ENCODE data around the gene TXNL4B. TPM values are rescaled to one million over a fixed set of nuclear protein-coding genes. Genes with fewer than 3 reads are reported as not detected.

The TXNL4B gene
- total RNA-seq, 6 experiments from 2014 or later: 5.5 to 11.6 (median 8.2) TPM

- H3K4me3 ChIP-seq: no peak overlapping the region
- TF ChIP-seq CTCF (IDR thresholded peaks at IDR 0.05) (no peak), POLR2A (IDR thresholded peaks at IDR 0.05) (no peak)
- H3K27ac ChIP-seq: no peak overlapping the region
- DNase-seq (no peak), ATAC-seq (no peak)
- no peaks in the 10 kb centered on the region for H3K27me3 ChIP-seq
- WGBS (ENCODE audit: insufficient coverage, low coverage, low lambda C conversion rate, missing lambda C conversion rate): 67% methylated on average over 4 of the region's 7 CpGs
- peaks cover 0 to 4% (median 2%) of the 10 kb centered on the region in 4 donors for H3K4me1 ChIP-seq
- no peaks in the 10 kb centered on the region for H3K9me3 ChIP-seq
- H3K36me3 ChIP-seq: no peaks in the 10 kb centered on the region
- intact Hi-C loops (cut with DNase I): loop anchor here (10.0 kb wide), 1 partner anchor 335 kb away; no protein-coding TSS in a partner anchor
Measured at GRCh38 chr16:72129976-72130656, 36.7 kb upstream of the TXNL4B start.

- TF ChIP-seq POLR2A (IDR thresholded peaks at IDR 0.05) (no peak), CTCF (IDR thresholded peaks at IDR 0.05) (no peak)
- peaks cover 0 to 10% (median 3%) of the 10 kb centered on the region in 4 donors for H3K4me1 ChIP-seq
- no peak overlapping the region for H3K27ac ChIP-seq
- intact Hi-C loops (cut with DNase I): loop anchor here (10.0 kb wide), 1 partner anchor 336 kb away; no protein-coding TSS in a partner anchor
- H3K9me3 ChIP-seq: no peaks in the 10 kb centered on the region
- ATAC-seq (no peak), DNase-seq (no peak)
- no peaks in the 10 kb centered on the region for H3K36me3 ChIP-seq
- 83% methylated on average over 9 of the region's 9 CpGs for WGBS (ENCODE audit: insufficient coverage, low coverage, low lambda C conversion rate, missing lambda C conversion rate)
- H3K4me3 ChIP-seq: no peak overlapping the region
- H3K27me3 ChIP-seq: no peaks in the 10 kb centered on the region
Measured at GRCh38 chr16:72128701-72129100, 35.3 kb upstream of the TXNL4B start.

GRCh38 chr16:72126429-72126765 lies 33.0 kb upstream of the TXNL4B start:
- no peaks in the 10 kb centered on the region for H3K36me3 ChIP-seq
- H3K9me3 ChIP-seq: no peaks in the 10 kb centered on the region
- H3K4me1 ChIP-seq: peaks cover 0 to 10% (median 3%) of the 10 kb centered on the region in 4 donors
- intact Hi-C loops (cut with DNase I): loop anchor here (10.0 kb wide), 1 partner anchor 338 kb away; no protein-coding TSS in a partner anchor
- 18% methylated on average over 2 of the region's 2 CpGs for WGBS (ENCODE audit: insufficient coverage, low coverage, low lambda C conversion rate, missing lambda C conversion rate)
- DNase-seq (no peak), ATAC-seq (peak in 3 of 4 donors; percentile 31 to 65 (median 40))
- no peaks in the 10 kb centered on the region for H3K27me3 ChIP-seq
- H3K27ac ChIP-seq: no peak overlapping the region
- no peak overlapping the region for H3K4me3 ChIP-seq
- TF ChIP-seq POLR2A (IDR thresholded peaks at IDR 0.05): no peak
- no peak for TF ChIP-seq CTCF (IDR thresholded peaks at IDR 0.05)

- TF ChIP-seq CTCF (IDR thresholded peaks at IDR 0.05) (no peak), POLR2A (IDR thresholded peaks at IDR 0.05) (no peak)
- no peaks in the 10 kb centered on the region for H3K9me3 ChIP-seq
- WGBS (ENCODE audit: insufficient coverage, low coverage, low lambda C conversion rate, missing lambda C conversion rate): 63% methylated on average over 7 of the region's 9 CpGs
- no peaks in the 10 kb centered on the region for H3K36me3 ChIP-seq
- DNase-seq (no peak), ATAC-seq (peak in 2 of 4 donors; percentile 8 to 13)
- H3K27ac ChIP-seq: no peak overlapping the region
- intact Hi-C loops (cut with DNase I): loop anchor here (10.0 kb wide), 1 partner anchor 339 kb away; no protein-coding TSS in a partner anchor
- H3K27me3 ChIP-seq: no peaks in the 10 kb centered on the region
- peaks cover 0 to 10% (median 3%) of the 10 kb centered on the region in 4 donors for H3K4me1 ChIP-seq
- H3K4me3 ChIP-seq: no peak overlapping the region
Measured at GRCh38 chr16:72125635-72126428, 32.4 kb upstream of the TXNL4B start.

Measured in right lobe of liver (tissue), 6 donors.